HG02610 (cell line): ENCODE measurements around the gene RFC1.
A peak's percentile ranks its signal among the peaks of the same experiment; 100 is the strongest.
"Not testable (repeated sequence)": the region's sequence is repeated elsewhere in the genome, so short reads cannot be mapped to it uniquely, and the experiment has no call there.

Source experiments
- ATAC-seq: cut with Tn5 transposase; IDR thresholded peaks from one replicate; pipeline ENCODE4 v1.9.1; 2021; ENCODE audit warnings: mild to moderate bottlenecking, moderate library complexity; ENCODE audit not compliant: unreplicated experiment

Gene RFC1

DNA sequence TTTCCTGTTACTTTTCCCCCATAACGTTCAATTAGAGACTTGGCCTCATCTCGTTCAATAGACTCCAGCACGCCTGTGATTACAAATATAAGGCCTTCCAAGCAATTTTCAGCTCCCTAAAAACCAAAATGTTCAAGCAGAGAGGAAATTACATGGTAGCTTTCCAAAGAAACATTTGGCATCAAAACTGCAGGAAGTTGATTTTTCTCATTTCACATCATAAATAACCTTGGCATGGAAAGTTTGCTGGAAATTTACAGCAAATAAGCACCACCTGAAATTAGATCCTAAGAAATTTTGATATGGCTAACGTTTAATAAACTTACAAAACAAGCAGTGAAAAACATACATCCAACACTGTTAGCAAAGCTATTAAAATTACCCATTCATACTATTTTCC is 53.3 kb downstream of the RFC1 start:
- no peak for ATAC-seq

DNA sequence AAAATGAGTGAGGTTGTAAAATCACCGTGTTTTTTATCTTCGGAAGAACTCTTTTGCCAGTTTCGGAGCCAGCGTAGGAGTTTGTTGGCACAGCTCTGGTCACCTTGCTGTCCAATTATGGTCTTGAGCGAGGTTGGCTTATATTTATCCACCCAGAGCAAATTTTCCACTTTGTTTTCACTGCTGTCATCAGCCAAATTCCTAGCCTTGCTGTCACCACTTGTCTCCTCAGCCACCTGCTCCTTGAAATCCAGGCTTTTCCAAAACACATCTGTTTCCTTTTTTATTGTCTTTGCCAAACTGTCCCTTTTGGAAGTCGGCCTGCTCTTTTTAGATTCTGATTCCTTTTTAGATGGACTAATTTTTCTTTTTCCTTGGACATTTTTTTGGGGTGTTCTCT is 57.6 kb downstream of the RFC1 start:
- no peak for ATAC-seq

DNA sequence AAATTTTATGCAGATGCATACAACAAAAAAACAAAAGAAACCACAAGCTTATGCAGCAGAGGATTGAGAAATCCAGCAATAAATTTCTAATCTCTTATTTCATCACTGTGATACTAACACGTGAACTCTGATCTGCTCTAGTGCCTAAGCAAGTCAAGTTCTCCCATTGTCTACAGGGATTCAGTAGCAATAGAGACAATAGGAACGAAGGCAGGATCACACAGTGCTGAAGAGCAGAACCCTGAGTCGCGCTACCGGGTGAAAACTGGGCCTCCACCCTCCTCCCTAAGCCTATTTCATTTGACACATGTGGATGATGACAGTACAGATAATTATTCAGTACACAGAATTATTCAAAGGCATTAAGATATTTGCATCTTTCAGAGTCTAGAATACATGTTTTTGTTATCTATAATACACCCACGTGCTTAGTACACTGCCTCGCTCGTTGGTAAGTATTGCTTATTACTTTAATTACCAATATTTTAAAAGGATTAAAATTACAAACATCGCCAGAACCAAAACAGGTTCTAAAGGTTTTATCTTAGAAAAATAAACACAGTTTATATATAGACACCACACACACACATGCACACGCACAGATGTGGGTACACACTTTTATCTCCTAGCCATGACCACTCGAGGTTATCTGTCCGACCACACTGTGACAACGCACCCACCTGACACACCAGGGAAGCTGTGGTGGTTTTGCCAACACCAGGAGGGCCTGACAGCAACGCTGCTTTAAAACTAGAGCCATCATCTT is 60.1 kb downstream of the RFC1 start:
- no peak for ATAC-seq

DNA sequence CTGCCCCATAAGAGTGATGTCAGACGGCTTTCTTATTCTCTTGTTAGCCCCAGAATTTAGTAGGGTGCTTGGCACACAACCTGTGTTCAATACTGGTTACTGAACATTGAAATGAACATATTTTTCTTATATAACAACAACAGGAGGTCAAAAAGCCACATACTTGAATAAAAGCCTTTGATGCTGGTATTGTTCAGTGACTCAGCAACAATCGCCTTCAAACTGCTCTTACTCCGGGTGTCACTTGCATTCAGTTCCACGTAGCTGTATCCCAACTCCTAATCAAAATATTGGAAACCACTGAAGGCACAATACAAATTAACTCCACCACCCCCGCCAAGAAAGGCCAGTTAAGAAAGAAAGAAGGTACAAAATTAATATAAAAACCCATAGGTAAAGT is 61.5 kb downstream of the RFC1 start:
- ATAC-seq = no peak

DNA sequence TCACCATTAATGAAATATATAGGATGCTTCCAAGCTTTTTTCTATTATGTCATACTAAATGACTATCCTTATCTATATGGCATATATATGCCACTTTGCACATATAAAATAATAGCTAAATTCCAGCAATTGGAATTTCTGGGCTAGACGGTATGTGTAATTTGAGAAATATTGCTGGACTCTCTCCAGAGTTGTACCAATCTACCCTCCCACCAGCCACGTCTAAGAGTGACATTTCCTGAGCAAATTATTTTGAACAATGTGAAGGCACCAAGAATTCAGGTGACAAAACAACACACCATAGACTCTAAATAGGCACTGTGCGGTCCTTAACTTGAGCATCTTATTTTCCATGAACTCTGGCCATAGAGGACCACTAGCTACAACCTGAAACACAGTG is 62.3 kb downstream of the RFC1 start:
- ATAC-seq = no peak

DNA sequence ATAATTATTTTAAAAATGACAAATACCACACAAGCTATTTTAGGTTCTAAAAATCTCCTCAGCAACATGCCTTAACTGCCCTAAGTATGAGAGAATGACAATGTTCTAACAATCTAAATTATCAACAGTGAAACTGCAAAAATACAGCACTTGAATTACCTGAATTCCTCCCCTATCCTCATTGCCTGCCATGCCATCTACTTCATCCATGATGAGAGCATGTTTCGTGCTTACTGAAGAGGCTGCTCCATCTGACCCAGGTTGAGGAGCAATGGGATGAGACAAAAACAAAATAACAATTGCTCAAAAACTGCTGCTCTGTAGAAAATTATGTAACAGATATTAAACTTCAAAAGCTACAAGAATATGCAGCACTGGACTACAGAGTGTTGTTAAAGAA is 63.3 kb downstream of the RFC1 start:
- ATAC-seq = no peak

DNA sequence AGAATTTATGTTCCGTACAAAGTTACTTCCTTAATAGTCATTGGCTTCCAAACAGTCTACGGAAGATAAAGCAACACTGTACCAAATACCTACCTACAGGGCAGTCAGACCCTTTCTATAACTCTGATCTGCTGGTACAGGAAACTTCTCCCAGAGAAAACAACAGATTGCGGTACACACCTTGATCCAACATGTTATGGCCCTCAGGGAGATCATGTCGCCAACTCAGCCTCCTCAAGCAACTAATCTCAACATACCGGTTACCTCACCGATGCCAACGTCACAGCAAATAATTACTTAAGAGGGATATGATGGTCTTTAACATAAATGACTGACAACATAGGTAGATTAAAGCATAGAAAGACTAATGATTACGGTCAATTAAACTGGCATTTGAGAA is 70.4 kb downstream of the RFC1 start:
- no peak for ATAC-seq

DNA sequence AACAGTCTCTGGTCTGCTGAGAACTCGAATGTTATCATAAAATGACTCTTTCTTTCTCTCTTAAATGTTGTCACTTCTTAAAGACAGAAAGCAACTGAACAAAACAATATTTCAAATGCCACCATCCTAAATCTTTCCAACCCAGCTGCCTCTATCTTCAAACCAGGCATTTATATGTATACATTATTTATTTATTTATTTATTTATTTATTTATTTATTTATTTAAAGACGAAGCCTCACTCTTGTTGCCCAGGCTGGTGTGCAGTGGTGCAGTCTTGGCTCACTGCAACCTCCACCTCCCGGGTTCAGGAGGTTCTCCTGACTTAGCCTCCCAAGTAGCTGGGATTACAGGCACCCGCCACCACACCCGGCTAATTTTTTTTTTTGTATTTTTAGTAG is 73.7 kb downstream of the RFC1 start:
- not testable (repeated sequence) for ATAC-seq

DNA sequence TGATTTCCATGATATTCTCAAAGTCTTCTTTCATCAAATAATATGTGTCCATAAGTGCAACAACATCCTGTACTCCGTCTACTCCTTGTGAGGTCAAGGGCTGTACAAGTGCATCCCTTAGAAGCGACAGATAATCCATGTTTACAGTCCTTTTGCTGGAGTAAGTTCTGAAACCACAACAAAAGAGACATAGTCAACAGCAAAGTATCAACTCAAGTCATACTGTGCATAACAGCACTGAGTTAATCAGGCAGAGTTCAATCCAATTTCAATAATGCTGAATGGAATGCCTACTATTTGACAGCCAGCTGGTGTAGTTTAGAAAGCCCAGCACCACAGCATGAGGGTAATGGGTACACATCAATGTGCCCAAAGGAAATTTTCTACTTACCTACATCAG is 74.5 kb downstream of the RFC1 start:
- ATAC-seq = no peak

DNA sequence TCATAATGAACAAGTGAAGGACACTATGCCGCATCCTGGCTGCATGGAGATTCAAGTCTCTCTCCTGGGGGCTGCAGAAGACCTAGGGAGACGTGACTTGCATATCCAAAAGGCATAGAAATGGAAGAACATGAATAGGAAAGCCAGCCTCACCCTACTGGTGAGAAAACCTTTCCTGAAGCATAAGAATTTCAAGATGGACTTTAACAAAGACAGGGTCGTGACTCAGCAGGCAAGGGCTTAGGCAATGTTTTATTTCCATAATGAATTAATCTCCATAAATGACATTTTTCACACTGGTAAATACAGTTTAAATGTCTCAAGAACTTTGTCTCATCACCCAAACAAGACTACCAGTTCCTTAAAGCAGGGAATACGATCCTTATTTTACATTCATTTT is 78.9 kb downstream of the RFC1 start:
- no peak for ATAC-seq

DNA sequence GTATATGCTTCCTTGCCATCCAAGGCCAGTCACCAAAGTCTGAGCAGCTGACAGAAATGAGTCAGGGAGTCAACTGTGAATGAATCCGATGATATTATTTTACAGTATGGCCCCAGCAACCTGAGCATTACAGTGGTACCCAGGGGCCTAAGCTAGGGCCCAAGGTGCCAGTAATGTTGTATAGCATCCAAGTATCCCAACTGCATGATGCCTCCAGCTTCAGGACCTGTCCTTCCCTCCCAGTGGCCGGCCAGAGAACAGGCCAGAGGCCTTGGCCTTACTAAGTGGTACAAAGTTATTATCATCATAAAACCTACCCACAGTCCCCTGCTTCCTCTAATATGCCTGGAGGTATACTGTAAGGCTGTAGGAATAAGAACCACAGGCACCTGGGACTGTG is 79.9 kb downstream of the RFC1 start:
- no peak for ATAC-seq

DNA sequence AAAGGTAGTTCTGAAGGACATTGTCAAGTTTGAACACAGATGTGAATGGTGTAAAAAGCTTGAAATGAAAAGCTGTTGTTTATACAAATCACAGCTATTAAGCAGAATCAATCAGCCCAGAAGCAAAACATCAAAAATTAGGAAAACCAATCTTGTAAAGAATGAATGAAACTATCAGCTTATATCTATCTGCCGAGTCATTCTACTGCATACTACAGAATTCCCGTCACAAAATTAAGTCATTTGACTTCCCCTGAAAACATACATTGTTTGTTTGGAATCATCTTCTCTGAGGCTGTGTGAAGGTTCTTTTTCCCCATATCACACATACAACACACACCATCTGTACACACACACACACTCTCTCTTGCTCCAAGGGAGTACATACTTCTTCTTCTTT is 80.3 kb downstream of the RFC1 start:
- no peak for ATAC-seq

DNA sequence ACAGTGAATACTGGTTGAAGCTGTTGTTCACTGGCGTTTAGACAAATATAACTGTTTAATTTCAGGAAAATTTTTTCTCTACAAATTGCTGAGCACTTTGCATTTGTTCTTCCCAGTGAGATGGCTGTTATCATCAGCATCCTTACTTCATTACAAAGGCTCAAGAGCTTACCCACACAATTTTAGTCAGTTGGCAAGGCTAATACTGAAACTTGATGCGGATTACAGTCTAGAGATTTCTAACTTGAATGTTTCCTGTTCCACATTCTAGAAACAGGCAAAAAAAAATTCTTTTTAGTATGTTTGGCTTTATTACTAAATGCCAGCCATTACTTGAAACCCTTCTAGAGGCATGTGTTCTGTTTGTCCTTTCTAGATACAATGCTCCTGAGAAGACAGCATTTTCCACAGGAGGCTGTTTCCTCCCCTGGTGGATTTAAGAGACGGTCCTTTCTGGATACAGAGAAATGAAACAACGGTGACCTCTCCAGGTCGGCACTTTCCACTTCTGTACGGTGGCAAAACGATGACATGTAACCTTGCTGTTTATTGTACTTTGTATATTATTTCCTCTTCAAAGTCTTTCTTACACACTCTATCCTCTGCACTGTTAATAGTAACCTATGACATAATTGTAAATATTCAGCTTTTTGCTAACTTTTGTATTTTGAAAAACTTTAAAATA is 80.9 kb downstream of the RFC1 start:
- no peak for ATAC-seq

DNA sequence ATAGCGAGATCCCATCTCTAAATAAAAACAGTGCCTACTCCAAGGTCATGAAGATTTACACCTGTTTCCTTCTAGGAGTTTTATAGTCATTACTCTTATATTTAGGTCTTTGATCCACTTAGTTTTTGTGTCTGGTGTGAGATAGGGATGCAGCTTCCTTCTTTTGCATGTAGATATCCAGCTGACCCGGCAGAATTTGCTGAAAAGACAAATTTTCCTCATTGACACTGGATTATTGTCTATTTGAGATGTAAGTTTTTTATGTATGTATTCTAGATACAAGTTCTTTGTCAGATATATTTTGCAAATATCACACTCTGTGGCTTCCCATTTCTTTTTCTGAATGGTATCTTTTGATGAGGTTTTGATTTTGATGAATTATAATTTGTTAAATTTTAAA is 85.4 kb downstream of the RFC1 start:
- no peak for ATAC-seq

DNA sequence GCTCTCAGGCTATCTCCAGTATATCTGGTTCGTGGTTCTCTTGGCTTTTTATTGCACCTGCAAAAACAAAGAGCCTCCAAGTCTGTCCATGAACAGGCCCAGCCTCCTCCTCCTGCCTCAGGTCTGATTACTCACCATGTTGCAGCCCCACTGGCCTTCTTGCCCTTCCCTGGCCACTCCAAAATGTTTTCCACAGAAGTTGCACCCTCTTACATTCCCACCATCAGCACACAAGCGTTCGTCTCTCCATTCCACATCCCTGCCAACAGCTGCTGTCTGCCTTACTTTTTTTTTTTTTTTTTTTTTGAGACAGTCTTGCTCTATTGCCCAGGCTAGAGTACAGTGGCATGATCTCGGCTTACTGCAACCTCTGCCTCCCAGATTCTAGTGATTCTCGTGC is 86.7 kb downstream of the RFC1 start:
- ATAC-seq = no peak

DNA sequence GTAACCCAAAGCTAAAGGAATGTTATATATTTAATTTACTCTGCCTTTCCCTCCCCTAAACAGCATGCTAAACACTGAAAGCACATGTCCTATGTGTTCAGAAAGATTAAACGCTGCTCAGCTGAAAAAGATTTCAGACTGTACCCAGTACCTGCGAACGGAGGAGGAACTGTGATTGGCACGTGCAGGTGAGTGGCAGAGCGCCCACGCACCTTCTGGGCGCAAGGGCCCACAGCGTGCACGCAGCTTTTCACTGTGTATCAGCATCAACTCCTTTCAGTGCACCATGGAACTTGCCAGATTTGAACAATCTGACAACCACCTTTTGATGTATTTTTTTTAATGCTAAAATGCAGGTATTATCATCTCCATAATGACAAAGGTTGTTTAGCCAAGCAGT is 87.7 kb downstream of the RFC1 start:
- no peak for ATAC-seq

DNA sequence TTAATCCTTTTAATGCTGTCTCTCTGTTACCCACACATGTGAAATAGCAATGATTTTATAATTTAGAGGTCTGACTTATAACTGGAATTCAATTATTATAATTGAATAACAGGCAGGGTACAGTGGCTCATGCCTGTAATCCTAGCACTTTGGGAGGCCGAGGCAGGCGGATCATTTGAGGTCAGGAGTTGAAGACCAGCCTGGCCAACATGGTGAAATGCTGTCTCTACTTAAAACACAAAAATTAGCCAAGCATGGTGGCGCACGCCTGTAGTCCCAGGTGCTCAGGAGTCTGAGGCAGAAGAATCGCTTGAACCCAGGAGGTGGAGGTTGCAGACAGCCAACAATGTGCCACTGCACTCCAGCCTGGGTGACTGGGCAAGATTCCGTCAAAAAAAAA is 88.5 kb downstream of the RFC1 start:
- not testable (repeated sequence) for ATAC-seq

DNA sequence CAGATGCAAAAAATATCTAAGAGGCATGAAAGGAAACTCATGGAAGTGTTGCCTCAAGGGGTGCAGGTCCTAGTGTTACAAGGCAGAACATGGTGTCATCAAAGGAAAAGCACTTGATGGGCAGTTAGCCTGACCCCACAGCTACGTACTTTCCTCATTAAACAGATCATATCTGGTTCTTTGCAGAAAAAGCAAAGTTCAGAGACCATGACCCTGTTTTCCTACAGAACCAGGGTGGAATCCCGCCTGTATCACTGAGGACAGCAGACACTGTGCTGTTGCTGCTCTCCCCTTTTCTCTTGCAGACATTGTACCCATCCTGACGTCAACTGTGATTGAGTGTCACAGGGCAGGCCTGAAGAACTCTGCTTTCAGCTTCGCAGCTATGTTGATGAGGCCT is 91.7 kb downstream of the RFC1 start:
- ATAC-seq = no peak

DNA sequence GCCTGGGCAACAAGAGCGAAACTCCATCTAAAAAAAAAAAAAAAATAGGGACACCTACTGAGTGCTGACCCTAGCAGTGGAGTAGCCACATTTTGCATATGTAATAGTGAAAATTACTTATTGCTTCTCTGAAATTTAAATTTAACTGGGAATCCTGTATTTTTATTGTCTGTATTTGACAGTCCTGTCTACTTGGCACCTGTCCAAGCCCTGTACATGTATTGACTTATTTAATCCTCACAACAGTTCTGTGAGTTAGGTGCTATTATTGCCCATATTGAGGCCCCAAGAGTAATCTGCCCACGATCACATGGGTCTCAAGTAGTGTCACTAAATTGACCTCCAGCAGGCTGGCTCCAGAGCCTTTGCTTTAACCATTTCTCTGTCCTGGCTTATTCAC is 102.3 kb downstream of the RFC1 start:
- ATAC-seq = no peak

DNA sequence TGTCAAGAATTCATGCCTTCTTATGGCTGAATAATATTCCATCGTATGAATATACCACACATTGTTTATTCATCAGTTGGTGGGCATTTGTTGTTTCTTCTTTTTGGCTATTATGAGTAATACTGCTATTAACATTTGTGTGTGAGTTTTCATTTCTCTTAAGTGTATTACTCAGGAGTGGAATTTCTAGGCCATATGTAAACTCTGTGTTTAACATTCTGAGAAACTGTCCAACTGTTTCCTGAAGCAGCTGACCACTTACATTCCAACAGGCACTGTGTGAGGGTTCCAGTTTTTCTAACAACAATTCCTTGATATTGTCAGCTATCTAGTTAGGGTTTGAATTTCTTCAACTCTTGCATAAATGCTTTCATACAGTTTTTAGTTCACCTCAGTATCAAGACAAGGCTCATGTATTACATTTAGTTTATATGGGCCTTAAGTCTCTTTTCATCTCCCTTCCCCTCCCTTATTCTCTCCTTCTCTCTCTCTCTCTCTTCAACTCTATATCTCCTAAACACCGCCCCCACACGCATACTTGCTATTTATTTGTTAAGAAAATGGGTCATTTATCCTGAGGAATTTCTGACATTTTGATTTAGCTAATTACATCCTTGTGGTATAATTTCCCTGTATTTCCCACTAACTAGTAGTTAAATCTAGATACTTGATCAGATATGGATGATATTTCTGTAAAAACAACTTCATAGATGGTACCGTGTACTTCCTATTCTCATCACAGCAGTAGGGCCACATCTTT is 106.4 kb downstream of the RFC1 start:
- ATAC-seq = peak; percentile 85

DNA sequence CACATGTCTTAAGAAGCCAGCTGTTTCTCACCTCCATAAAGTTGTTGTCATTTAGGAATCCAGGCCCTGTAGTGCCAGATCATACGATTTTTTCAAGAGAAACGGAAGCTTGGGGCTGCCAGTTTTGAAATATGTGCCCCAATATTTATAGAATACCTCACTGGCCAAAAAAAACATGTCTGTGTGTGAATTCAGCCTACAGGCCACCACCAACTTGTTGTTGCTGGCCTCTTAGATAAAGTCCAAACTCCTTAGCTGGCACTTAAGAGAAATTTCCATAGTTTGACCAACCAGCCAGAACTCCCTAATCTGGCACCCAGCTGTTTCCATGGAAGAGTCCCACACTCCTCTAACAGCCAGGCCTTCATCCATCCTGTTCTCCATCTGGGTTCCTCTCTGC is 109.7 kb downstream of the RFC1 start:
- no peak for ATAC-seq

DNA sequence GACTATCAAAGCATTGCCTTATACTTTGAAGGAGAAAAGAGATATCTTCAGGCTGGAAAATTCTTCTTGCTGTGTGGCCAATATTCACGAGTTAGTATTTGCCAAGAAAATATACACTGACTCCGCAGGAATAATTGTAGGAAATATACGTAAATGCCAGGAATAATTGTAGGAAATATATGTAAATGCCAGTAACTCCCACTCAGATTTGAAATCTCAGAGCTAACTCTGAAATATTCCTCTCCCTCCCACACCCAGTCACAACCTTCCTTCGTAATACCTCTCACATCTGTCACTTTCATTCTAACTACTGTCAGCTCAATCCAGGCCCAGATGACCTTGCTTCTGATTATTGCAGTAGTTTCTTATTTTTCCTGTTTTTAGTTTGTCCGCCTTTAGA is 110.3 kb downstream of the RFC1 start:
- no peak for ATAC-seq
